Mucosa of descending colon (tissue), 3 donors: ENCODE measurements around the gene STK4. TPM values are rescaled to one million over a fixed set of nuclear protein-coding genes. Genes with fewer than 3 reads are reported as not detected.

Experiments
- ATAC-seq: fragments of 200-7000 bp; cut with Tn5 transposase; one replicate; pipeline ENCODE4 v1.9.1; 2020; ENCODE audit warnings: mild to moderate bottlenecking, moderate library complexity
- DNase-seq, 3 donors: peaks; one replicate each; pipeline ENCODE4 v3.0.0-alpha.2; 2020
- H3K36me3 ChIP-seq: fragments of 200-600 bp; one replicate; pipeline ENCODE4 v1.8.0; 2021; ENCODE audit warnings: low read depth, mild to moderate bottlenecking
- H3K4me1 ChIP-seq: fragments of 200-600 bp; one replicate; pipeline ENCODE4 v1.8.0; 2021; ENCODE audit warnings: low read depth, mild to moderate bottlenecking
- H3K4me3 ChIP-seq: fragments of 200-600 bp; one replicate; pipeline ENCODE4 v1.8.0; 2021; ENCODE audit warnings: mild to moderate bottlenecking
- H3K9me3 ChIP-seq: fragments of 200-600 bp; one replicate; pipeline ENCODE4 v1.8.0; 2021; ENCODE audit warnings: mild to moderate bottlenecking
- intact Hi-C, 2 donors: fragments of 100-400 bp; cut with DNase I in 1 of 2; cut with micrococcal nuclease in 1 of 2; formaldehyde crosslinking; loops; one replicate each; pipeline versions ENCODE4 v1.11.0 to v1.11.1; 2022; cut with DNase I, micrococcal nuclease
- total RNA-seq, 3 donors: library from RNA; stranded (reverse); fragmentation: NEBNext Ultra II Directional in 2 of 3; extraction: Animal tissue kit (Norgen Biotek cat#: 25700) in 2 of 3; gene quantifications; one replicate each; pipeline versions ENCODE4 v1.2.1 to v1.2.4, GENCODE V29; 2021 to 2023
- TF ChIP-seq, protein P1 (sequence below): fragments of 200-600 bp; IDR thresholded peaks from one replicate; pipeline ENCODE4 v1.8.0; 2022; ENCODE audit warnings: antibody characterized with exemption, mild to moderate bottlenecking
- donor health status: DM: no; HTN: no; CAD: no; lungs with moderate emphysema.
- donor health status: DM: no; HTN: no; CAD: no.
- donor health status: DM: no; HTN: yes; CAD: no.

STK4 gene
- total RNA-seq, 3 donors from 2014 or later, result 34.2 to 42.0 (median 36.6) TPM

DNA sequence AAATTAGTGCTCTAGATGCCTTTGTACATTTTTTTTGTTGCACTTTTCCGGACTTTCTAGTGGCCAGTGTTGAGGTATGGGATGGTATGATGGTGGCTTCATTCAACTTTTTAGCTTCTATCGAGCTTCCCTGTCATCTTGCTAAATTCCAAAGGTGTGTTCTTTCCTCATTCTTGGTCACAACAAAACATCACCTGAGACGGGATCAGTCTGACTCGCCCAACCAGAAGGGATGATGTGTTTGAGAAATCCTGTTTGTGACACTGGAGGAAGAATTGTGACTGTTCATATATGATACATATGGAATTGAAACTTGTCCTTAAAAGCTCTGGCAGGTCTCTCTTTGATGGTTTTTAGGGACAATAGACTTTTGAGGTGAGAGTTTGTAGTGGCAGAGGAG, 100.8 kb downstream of the STK4 start:
- Histone ChIP-seq H3K4me1 (peaks cover 3% of the 10 kb centered on the region), H3K36me3 (no peaks in the 10 kb centered on the region), H3K4me3 (no peak overlapping the region), H3K9me3 (no peaks in the 10 kb centered on the region)
- intact Hi-C loops, result no loop called here
- ATAC-seq (no peak), DNase-seq (no peak)
- TF ChIP-seq, protein P1, sequence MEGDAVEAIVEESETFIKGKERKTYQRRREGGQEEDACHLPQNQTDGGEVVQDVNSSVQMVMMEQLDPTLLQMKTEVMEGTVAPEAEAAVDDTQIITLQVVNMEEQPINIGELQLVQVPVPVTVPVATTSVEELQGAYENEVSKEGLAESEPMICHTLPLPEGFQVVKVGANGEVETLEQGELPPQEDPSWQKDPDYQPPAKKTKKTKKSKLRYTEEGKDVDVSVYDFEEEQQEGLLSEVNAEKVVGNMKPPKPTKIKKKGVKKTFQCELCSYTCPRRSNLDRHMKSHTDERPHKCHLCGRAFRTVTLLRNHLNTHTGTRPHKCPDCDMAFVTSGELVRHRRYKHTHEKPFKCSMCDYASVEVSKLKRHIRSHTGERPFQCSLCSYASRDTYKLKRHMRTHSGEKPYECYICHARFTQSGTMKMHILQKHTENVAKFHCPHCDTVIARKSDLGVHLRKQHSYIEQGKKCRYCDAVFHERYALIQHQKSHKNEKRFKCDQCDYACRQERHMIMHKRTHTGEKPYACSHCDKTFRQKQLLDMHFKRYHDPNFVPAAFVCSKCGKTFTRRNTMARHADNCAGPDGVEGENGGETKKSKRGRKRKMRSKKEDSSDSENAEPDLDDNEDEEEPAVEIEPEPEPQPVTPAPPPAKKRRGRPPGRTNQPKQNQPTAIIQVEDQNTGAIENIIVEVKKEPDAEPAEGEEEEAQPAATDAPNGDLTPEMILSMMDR, result no peak

DNA sequence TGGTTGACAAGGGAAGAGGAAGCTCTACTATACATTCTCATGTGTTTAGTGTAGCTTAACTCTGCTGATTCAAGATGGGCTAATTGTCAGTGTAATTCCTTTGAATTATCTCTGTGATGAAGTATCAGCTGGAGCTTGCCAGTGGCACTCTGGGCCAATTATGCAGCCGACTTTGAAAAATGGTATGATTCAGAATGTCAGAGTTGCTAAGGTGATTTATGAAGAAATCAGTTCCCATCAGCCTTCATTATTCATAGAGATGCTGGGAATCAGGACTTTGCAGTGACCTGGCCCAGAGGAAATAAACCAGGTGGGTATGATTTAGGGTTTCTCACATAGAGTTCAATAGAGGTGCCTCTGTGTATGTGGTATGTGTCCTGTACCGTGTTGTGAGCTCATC, 101.2 kb downstream of the STK4 start:
- DNase-seq, result no peak
- TF ChIP-seq, protein P1, result no peak
- Histone ChIP-seq H3K4me1 (peaks cover 3% of the 10 kb centered on the region), H3K9me3 (no peaks in the 10 kb centered on the region), H3K4me3 (no peak overlapping the region), H3K36me3 (no peaks in the 10 kb centered on the region)
- intact Hi-C loops, result no loop called here
- ATAC-seq, result no peak

DNA sequence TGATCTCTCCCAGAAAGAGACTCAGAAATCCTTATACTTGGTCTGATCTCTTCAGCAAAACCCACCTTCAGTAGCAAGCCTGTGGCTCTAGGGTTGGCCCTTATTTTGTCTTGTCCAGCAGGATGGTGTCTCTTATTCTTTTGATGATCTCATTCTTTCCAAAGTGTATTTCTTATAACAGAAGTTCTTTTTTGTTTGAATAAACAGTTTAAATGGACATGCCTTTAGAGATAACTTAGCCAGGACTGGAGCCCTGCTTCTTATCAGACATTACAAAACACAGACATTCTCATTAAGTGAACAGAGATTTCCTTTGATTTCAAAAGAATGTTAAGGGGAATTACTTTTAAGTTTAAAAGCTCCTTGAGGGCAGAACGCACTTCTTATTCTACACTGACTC, 102.9 kb downstream of the STK4 start:
- TF ChIP-seq, protein P1, result no peak
- no peak for DNase-seq
- no peaks in the 10 kb centered on the region for H3K9me3 ChIP-seq
- ATAC-seq, result no peak
- intact Hi-C loops, result no loop called here
- H3K4me3 ChIP-seq, result no peak overlapping the region
- no peaks in the 10 kb centered on the region for H3K36me3 ChIP-seq
- no peaks in the 10 kb centered on the region for H3K4me1 ChIP-seq

DNA sequence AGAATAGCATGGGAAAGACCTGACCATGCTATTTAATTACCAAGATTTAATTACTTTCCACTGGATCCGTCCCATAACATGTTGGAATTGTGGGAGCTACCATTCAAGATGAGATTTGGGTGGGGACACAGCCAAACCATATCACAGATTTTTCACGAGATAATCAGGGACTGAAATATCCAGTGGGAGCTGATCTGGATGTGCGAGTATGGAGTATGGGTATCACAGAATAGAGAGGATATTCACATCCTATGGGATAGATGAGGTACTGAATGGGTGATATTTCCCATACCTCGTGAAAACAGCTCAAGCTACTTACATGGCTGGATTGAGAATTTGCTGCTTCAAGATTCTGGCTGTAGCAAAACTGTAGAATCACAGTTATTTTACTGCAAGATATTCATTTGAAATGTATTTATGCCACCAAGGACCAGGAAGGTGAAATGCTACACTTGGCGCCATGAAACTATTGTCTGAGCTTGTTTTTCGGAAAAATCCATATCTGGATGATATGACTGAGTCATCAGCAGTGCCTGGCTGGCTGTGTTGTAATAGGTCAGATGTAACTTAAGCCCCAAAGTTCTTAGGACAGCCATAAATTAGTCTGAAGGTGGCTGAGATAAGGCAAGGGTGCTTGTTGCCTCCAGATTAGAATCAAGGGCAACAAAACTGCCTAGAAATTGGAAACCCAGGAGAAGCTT, 104.8 kb downstream of the STK4 start:
- intact Hi-C loops, result no loop called here
- DNase-seq, result no peak
- ATAC-seq, result no peak

DNA sequence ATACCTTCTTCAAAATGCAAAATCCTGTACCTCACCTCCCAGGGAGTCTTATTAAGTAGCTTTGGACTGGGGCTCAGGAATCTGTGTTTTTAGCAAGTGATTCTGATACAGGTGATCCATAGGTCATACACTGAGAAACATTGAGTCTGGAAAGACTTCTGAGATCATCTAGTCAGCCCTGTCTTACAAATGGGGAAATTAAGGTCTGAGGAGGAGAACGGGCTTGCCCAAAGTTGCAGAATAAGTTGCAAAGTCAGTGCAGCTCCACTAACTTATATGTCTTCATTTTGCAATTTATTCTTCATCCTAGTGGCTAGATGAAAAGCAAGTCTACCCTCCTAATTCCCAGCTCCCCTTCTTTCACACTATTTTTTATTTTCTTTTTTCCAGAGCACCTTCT, 105.8 kb downstream of the STK4 start:
- TF ChIP-seq, protein P1, result no peak
- intact Hi-C loops, result no loop called here
- Histone ChIP-seq H3K9me3 (no peaks in the 10 kb centered on the region), H3K4me1 (no peaks in the 10 kb centered on the region), H3K36me3 (peaks cover 15% of the 10 kb centered on the region), H3K4me3 (no peak overlapping the region)
- no peak for ATAC-seq
- no peak for DNase-seq

More for the DNA sequence above, 104.8 kb downstream of the STK4 start:
- Histone ChIP-seq H3K4me1 (no peaks in the 10 kb centered on the region), H3K36me3 (peaks cover 11% of the 10 kb centered on the region), H3K4me3 (no peak overlapping the region), H3K9me3 (no peaks in the 10 kb centered on the region)
- TF ChIP-seq, protein P1, result no peak
